Suppressor macrophage (primary cell): ENCODE measurements around the gene CADM1.

ENCODE experiments used
- DNase-seq, 4 experiments: peaks; one replicate each; pipeline ENCODE4 v3.0.0-alpha.2; 2020 to 2022

CADM1 gene

GRCh38 chr11:115237578-115237977 is 266.6 kb downstream of the CADM1 start:
- DNase-seq, result no peak

GRCh38 chr11:115234794-115235193 is 269.4 kb downstream of the CADM1 start:
- no peak for DNase-seq

GRCh38 chr11:115226556-115226955 is 277.7 kb downstream of the CADM1 start:
- DNase-seq, result no peak

GRCh38 chr11:115224551-115224950 is 279.7 kb downstream of the CADM1 start:
- DNase-seq, result no peak

- DNase-seq, result no peak
Observed at GRCh38 chr11:115222863-115223530, 281.2 kb downstream of the CADM1 start.

GRCh38 chr11:115222218-115222862 is 281.9 kb downstream of the CADM1 start:
- no peak for DNase-seq

GRCh38 chr11:115221461-115222069 is 282.6 kb downstream of the CADM1 start:
- DNase-seq, result no peak

GRCh38 chr11:115220911-115221310 is 283.3 kb downstream of the CADM1 start:
- DNase-seq, result no peak

- no peak for DNase-seq
Observed at GRCh38 chr11:115220423-115220822, 283.8 kb downstream of the CADM1 start.

GRCh38 chr11:115219376-115219775 is 284.8 kb downstream of the CADM1 start:
- DNase-seq, result no peak

- no peak for DNase-seq
Observed at GRCh38 chr11:115217726-115218311, 286.4 kb downstream of the CADM1 start.

- no peak for DNase-seq
Observed at GRCh38 chr11:115215694-115216617, 288.3 kb downstream of the CADM1 start.

GRCh38 chr11:115214644-115215234 is 289.5 kb downstream of the CADM1 start:
- DNase-seq, result no peak

GRCh38 chr11:115213007-115213406 is 291.2 kb downstream of the CADM1 start:
- DNase-seq, result no peak

- DNase-seq, result no peak
Observed at GRCh38 chr11:115208808-115209259, 295.4 kb downstream of the CADM1 start.

- DNase-seq, result no peak
Observed at GRCh38 chr11:115207916-115208315, 296.3 kb downstream of the CADM1 start.

- no peak for DNase-seq
Observed at GRCh38 chr11:115207166-115207591, 297.0 kb downstream of the CADM1 start.

GRCh38 chr11:115206365-115207022 is 297.7 kb downstream of the CADM1 start:
- no peak for DNase-seq

GRCh38 chr11:115202900-115203552 is 301.2 kb downstream of the CADM1 start:
- no peak for DNase-seq

- no peak for DNase-seq
Observed at GRCh38 chr11:115202074-115202473, 302.1 kb downstream of the CADM1 start.
